ENCODE measurements around the gene CRKL.
A peak's percentile ranks its signal among the peaks of the same experiment; 100 is the strongest.

The CRKL gene

GRCh38 chr22:20916916-20917810 lies at the start of gene CRKL:
Gene CRKL (plus strand): TSS chr22:20917407. CDS start chr22:20917935, 528 bp downstream.
- peak; percentile 82 for TF ChIP-seq CTCF (conservative IDR thresholded peaks at IDR 0.05; ENCODE audit: low read depth, low read length)
- peak within 1 kb of the TSS; percentile 96 for H3K4me3 ChIP-seq (ENCODE audit: low read depth, low read length)
- DNase-seq (ENCODE audit: low read depth), result peak; percentile 98

- TF ChIP-seq CTCF (conservative IDR thresholded peaks at IDR 0.05; ENCODE audit: low read depth, low read length), result no peak
- DNase-seq (ENCODE audit: low read depth), result no peak
- H3K4me3 ChIP-seq (ENCODE audit: low read depth, low read length), result no peak overlapping the region
These were observed 48.9 kb upstream of the CRKL start for GRCh38 chr22:20868025-20868962.

- no peak overlapping the region for H3K4me3 ChIP-seq (ENCODE audit: low read depth, low read length)
- DNase-seq (ENCODE audit: low read depth), result no peak
These were observed 48.0 kb upstream of the CRKL start for GRCh38 chr22:20869234-20869633.

GRCh38 chr22:20873214-20873613 lies 44.0 kb upstream of the CRKL start:
- TF ChIP-seq CTCF (conservative IDR thresholded peaks at IDR 0.05; ENCODE audit: low read depth, low read length), result no peak
- H3K4me3 ChIP-seq (ENCODE audit: low read depth, low read length), result no peak overlapping the region
- DNase-seq (ENCODE audit: low read depth), result no peak

More at GRCh38 chr22:20869234-20869633, 48.0 kb upstream of the CRKL start:
- no peak for TF ChIP-seq CTCF (conservative IDR thresholded peaks at IDR 0.05; ENCODE audit: low read depth, low read length)

GRCh38 chr22:20875296-20875695 lies 41.9 kb upstream of the CRKL start:
- no peak overlapping the region for H3K4me3 ChIP-seq (ENCODE audit: low read depth, low read length)
- DNase-seq (ENCODE audit: low read depth), result no peak
- no peak for TF ChIP-seq CTCF (conservative IDR thresholded peaks at IDR 0.05; ENCODE audit: low read depth, low read length)

- H3K4me3 ChIP-seq (ENCODE audit: low read depth, low read length), result no peak overlapping the region
- no peak for TF ChIP-seq CTCF (conservative IDR thresholded peaks at IDR 0.05; ENCODE audit: low read depth, low read length)
- no peak for DNase-seq (ENCODE audit: low read depth)
These were observed 39.5 kb upstream of the CRKL start for GRCh38 chr22:20877715-20878114.

All from choroid plexus epithelial cell (primary cell).